SK-N-SH treated with all-trans-retinoic acid at 6 μM for 48 hours (cell line): Measurements from ENCODE around the gene MBD5.

Experiments
- OSR1 ChIP-seq: fragments of 250-450 bp; sonication (Bioruptor Pico); IDR thresholded peaks from 2 replicates; pipeline ENCODE4 v1.8.0; 2022; ENCODE audit warnings: moderate library complexity, mild to moderate bottlenecking, inconsistent platforms
- TCF4 ChIP-seq: fragments of 250-450 bp; sonication (Bioruptor Pico); IDR thresholded peaks from 2 replicates; pipeline ENCODE4 v1.8.0; 2021; ENCODE audit warnings: mild to moderate bottlenecking, moderate library complexity, borderline replicate concordance
- ZFP30 ChIP-seq: fragments of 450-650 bp; formaldehyde crosslinking; IDR thresholded peaks from 2 replicates; pipeline ENCODE4 v1.5.0; 2022; ENCODE audit warnings: mild to moderate bottlenecking, moderate library complexity
- TF ChIP-seq, protein P1 (sequence below): fragments of 250-450 bp; sonication (Bioruptor Pico); IDR thresholded peaks from 2 replicates; pipeline ENCODE4 v1.8.0; 2020; ENCODE audit warnings: mild to moderate bottlenecking, moderate library complexity, borderline replicate concordance

- TF ChIP-seq OSR1 (CRISPR knock-in tag) (no peak), ZFP30 (CRISPR knock-in tag) (no peak), TCF4 (CRISPR knock-in tag) (no peak)
- TF ChIP-seq, protein P1, sequence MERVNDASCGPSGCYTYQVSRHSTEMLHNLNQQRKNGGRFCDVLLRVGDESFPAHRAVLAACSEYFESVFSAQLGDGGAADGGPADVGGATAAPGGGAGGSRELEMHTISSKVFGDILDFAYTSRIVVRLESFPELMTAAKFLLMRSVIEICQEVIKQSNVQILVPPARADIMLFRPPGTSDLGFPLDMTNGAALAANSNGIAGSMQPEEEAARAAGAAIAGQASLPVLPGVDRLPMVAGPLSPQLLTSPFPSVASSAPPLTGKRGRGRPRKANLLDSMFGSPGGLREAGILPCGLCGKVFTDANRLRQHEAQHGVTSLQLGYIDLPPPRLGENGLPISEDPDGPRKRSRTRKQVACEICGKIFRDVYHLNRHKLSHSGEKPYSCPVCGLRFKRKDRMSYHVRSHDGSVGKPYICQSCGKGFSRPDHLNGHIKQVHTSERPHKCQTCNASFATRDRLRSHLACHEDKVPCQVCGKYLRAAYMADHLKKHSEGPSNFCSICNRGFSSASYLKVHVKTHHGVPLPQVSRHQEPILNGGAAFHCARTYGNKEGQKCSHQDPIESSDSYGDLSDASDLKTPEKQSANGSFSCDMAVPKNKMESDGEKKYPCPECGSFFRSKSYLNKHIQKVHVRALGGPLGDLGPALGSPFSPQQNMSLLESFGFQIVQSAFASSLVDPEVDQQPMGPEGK (CRISPR knock-in tag), result no peak
Measured at GRCh38 chr2:148554459-148555247, 533.8 kb downstream of the MBD5 start.
